GM12878 (cell line): ENCODE data around the gene C11orf42. TPM values are rescaled to one million over a fixed set of nuclear protein-coding genes. Genes with fewer than 3 reads are reported as not detected.

Source experiments
- CHD4 ChIP-seq: fragments of 200-600 bp; sonication (generic); IDR thresholded peaks from 2 replicates; pipeline ENCODE4 v1.6.1; 2016; ENCODE audit warnings: mild to moderate bottlenecking
- DPF2 ChIP-seq: fragments of 450-650 bp; IDR thresholded peaks from 2 replicates; pipeline ENCODE4 v1.6.1; 2017; ENCODE audit warnings: mild to moderate bottlenecking
- ESRRA ChIP-seq: IDR thresholded peaks from 2 replicates; pipeline ENCODE4 v1.6.1; 2012; ENCODE audit warnings: mild to moderate bottlenecking, low read length, improper control_type of control experiment
- HDAC2 ChIP-seq: fragments of 200-600 bp; sonication (generic); IDR thresholded peaks from 2 replicates; pipeline ENCODE4 v1.6.1; 2017
- HDGF ChIP-seq: fragments of 450-650 bp; IDR thresholded peaks from 2 replicates; pipeline ENCODE4 v1.6.1; 2016; ENCODE audit warnings: antibody characterized with exemption
- MLLT1 ChIP-seq: fragments of 450-650 bp; IDR thresholded peaks from 2 replicates; pipeline ENCODE4 v1.6.1; 2016; ENCODE audit warnings: mild to moderate bottlenecking
- NKRF ChIP-seq: fragments of 450-650 bp; conservative IDR thresholded peaks from 2 replicates; pipeline ENCODE4 v1.6.1; 2017; ENCODE audit warnings: mild to moderate bottlenecking, moderate library complexity
- PAX8 ChIP-seq: fragments of 450-650 bp; IDR thresholded peaks from 2 replicates; pipeline ENCODE4 v1.6.1; 2017; ENCODE audit warnings: mild to moderate bottlenecking, moderate library complexity
- PKNOX1 ChIP-seq: fragments of 450-650 bp; IDR thresholded peaks from 2 replicates; pipeline ENCODE4 v1.6.1; 2016; ENCODE audit warnings: mild to moderate bottlenecking
- RELA ChIP-seq: fragments of 450-650 bp; IDR thresholded peaks from 2 replicates; pipeline ENCODE4 v1.8.0; 2014; ENCODE audit warnings: borderline replicate concordance; ENCODE audit not compliant: partially characterized antibody
- STAT1 ChIP-seq: fragments of 450-650 bp; conservative IDR thresholded peaks from 2 replicates; pipeline ENCODE4 v1.6.1; 2014; ENCODE audit warnings: antibody characterized with exemption, mild to moderate bottlenecking
- polyA plus RNA-seq, 11 experiments: library from polyadenylated mRNA; depleted of rRNA in 4 of 11; unstranded in 6 of 11; stranded (reverse) in 5 of 11; fragments of >200 nt; fragmentation: Nextera tagmentation in 4 of 11; fragmentation: Illumina TruSeq in 1 of 11; extraction: Ambion mirVana in 4 of 11; extraction: Trizol in 1 of 11; gene quantifications; 1 replicate in 1 of 11; 2 replicates in 10 of 11; pipeline versions ENCODE4 v1.2.1 to v1.2.3, GENCODE V29; 2011 to 2016; ENCODE audit warnings: inconsistent platforms in 2 of 11, missing spikeins in 2 of 11, low read depth in 1 of 11
- total RNA-seq, 4 experiments: library from RNA; depleted of rRNA in 3 of 4; stranded (reverse); fragments of >200 nt in 3 of 4; fragmentation: Illumina TruSeq in 1 of 4; extraction: Trizol in 1 of 4; gene quantifications; 2 replicates each; pipeline versions ENCODE4 v1.2.1 to v1.2.3, GENCODE V29; 2013 to 2021
- TF ChIP-seq, protein P1 (sequence below): IDR thresholded peaks from 2 replicates; pipeline ENCODE4 v1.6.1; 2011; ENCODE audit warnings: low read depth, mild to moderate bottlenecking, low read length, moderate library complexity, borderline replicate concordance; ENCODE audit errors: extremely low read depth
- TF ChIP-seq, protein P2 (sequence below): IDR thresholded peaks from 2 replicates; pipeline ENCODE4 v1.6.1; 2011; ENCODE audit warnings: low read depth, low read length, improper control_type of control experiment, borderline replicate concordance

The C11orf42 gene
- total and polyA plus RNA-seq, 10 of the 15 experiments (the other 5 are each of a cell fraction or from before 2014, with no cell fraction given): 0.19 TPM; not detected in 9

- TF ChIP-seq MLLT1 (peak; percentile 65; the same call in 1 of the 2 replicates), RELA (no peak), HDGF (peak; percentile 100), PAX8 (no peak), CHD4 (no peak), PKNOX1 (peak; percentile 79; the same call in 1 of the 2 replicates), DPF2 (0 out of 2 replicates have a peak, but pooled peaks have one; percentile 20), NKRF (peak; percentile 86), HDAC2 (no peak), STAT1 (0 out of 2 replicates have a peak, but pooled peaks have one; percentile 65), ESRRA (no peak)
- TF ChIP-seq, protein P1, sequence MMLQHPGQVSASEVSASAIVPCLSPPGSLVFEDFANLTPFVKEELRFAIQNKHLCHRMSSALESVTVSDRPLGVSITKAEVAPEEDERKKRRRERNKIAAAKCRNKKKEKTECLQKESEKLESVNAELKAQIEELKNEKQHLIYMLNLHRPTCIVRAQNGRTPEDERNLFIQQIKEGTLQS: no peak
- TF ChIP-seq, protein P2, sequence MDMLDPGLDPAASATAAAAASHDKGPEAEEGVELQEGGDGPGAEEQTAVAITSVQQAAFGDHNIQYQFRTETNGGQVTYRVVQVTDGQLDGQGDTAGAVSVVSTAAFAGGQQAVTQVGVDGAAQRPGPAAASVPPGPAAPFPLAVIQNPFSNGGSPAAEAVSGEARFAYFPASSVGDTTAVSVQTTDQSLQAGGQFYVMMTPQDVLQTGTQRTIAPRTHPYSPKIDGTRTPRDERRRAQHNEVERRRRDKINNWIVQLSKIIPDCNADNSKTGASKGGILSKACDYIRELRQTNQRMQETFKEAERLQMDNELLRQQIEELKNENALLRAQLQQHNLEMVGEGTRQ: no peak
Measured at GRCh38 chr11:6234387-6235107, 29.2 kb downstream of the C11orf42 start, which contains the start of gene FHIP1B (continued).
